NCI-H2196 (cell line): ENCODE results near the gene RPTOR.
A peak's percentile ranks its signal among the peaks of the same experiment; 100 is the strongest.

Source experiments
- DNase-seq: peaks from one replicate; lab custom pipeline; 2025; ENCODE audit not compliant: unreplicated experiment; lab: John Stamatoyannopoulos, UW

The RPTOR gene

DNA sequence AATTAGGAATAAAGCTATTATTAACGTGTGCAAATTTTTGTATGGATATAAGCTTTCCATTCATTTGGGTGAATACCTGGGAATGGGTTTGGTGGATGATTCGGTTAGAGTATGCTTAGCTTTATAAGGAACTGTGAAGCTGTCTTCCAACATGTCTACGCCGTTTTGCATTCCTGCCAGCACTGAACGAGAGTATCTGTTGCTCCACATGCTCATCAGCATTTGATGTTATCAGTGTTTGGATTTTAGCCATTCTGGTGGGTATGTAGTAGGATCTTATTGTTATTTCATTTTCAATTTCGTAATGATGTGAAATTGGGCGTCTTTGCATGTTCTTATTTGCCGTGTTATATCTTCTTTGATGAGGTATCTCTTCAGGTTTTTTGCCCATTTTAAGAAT is 168.0 kb downstream of the RPTOR start:
- no peak for DNase-seq

DNA sequence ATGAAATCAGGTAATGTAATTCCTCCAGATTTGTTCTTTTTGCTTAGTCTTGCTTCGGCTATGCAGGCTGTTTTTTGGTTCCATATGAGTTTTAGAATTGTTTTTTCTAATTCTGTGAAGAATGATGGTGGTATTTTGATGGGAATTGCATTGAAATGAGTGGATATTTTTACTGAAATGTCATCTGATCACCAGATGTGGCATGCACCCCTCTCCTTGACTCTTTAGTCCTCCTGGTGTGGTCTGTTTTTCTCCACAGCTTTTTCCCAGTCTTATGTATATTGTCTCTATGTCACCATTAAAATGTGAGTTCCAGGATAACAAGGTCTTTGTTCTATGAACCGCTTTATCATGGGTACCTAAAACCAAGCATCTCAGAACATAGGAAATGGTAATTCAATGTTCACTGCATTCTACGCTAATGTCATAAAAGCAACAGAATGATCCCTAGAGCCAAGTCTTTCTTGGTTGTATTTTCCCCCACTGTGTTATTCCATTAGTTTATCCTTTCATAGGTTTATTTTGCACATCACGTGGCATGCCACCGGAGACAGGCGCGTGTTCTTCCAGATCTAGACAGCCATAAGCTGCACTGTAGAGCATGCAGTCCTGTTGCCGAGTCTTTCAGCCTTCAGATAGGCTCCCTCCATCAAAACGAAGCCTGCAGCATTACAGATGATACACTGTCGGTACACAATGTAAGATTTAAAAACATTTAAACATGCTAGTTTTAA is 172.5 kb downstream of the RPTOR start:
- no peak for DNase-seq

DNA sequence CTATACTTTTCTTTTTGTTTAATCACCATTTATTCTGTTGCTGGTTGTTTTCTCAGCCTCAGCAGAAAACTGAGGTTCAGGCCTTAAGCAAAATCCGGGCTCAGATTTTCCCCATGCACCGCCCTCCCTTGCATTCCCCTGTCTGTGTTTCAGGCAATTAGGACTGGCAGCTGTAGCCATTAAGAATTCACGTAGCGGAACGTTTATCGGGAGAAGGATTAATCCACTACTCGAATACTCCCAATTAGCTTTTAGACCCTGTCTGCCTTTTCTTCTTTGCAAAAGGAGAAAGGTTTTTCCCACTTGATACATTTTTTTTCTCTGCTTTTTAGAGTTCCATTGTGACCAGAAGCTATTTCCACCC is 173.1 kb downstream of the RPTOR start:
- DNase-seq: no peak

DNA sequence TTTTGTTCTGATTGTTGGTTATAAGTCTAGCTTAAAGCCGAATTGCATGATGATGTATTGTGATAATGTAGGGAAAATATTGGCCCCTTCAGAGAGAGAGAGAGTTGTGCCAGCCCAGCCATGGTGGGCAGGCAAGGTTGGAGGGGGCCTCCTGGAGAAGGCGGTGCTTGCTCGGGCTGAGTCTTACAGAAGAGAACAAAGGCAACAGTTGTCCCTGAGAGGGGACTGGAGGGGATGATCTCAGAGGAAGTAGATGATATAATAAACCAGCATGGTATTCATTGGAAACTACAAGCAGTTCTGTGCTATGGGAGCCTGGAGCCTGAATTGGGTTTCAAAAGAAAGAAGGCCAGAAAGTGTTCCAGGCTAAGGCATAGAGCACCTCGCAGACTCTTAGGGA is 173.8 kb downstream of the RPTOR start:
- DNase-seq: no peak

DNA sequence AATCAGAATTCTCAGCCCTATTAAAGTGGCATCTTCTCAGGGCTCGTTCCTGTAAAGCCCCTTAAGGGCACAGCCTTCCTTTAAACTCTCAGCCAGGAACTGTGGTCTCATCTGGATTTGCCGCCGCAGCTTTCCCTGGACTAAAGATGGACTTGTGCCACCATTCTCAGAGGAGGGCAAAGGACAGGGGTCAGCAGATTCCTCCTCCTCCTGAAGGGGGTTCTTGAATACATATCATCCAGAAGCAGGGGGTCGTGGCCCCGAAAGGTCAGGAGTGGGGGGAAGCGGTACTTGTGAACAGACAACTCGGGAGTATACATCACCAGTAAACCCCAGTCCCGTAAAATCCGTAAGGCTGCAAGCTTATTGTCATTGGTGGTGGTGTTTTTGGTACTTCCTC is 174.8 kb downstream of the RPTOR start:
- no peak for DNase-seq

DNA sequence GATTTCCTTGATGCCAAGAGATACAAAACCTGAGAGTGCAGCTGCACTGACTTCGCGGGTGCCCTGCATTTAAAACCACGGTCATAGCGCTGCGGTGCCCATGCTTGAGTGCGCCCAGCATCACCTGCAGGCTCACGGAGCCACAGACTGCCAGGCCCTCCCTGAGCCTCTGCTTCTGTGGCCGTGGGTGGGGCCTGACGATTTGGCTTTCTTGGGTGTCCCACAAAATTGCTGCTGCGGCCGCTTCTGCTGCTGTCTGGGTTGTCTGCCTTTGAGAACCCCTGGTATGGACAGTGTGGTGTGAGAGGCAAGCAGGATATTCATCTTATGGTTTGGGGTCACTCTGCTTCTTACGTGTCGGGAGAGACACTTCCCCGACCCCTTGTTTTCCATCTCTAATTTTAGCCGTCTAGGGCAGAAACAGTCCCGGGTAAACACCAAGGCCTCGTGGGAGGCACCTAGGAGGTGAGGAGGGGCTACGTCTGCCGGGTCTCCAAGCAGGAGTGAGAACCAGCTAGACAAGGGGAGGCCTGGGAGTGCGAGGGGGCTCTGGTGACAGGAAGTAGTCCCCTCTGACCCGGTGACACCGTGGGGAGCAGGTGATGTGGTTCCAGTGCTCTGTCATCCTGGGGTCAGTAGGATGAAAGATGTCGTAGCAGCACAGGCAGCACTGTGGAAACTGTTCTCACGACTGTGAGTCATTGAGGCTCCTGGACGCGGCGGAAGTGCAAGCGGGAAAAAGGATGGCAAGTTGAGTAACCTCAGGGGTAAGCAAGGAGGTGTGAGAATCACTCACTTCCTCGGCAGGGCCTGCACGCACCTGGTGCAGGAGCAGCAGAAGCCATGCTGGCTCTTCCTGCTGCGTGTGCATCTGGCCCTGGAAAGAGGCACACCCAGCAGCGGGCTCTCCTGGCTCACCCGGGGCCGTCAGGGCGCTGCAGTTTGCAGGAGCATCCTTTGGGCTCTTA is 176.3 kb downstream of the RPTOR start:
- DNase-seq: no peak

DNA sequence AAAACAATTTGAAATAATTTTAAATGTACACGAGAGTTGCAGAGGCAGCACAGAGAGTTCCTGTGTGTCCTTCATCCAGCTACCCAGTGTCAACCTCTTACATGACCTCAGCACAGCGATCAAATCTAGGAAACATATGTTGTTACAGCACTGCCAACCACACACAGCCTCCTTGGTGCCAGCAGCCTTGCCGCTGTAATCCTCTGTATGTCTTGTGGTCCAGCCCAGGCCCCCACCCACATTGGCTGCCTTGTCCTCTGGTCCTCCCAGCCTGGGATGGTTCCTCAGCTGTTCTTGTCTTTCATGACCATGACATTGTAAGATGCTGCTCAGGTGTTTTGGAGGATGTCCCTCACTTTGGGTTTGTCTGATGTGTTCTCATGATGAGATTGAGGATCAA is 178.0 kb downstream of the RPTOR start:
- no peak for DNase-seq

DNA sequence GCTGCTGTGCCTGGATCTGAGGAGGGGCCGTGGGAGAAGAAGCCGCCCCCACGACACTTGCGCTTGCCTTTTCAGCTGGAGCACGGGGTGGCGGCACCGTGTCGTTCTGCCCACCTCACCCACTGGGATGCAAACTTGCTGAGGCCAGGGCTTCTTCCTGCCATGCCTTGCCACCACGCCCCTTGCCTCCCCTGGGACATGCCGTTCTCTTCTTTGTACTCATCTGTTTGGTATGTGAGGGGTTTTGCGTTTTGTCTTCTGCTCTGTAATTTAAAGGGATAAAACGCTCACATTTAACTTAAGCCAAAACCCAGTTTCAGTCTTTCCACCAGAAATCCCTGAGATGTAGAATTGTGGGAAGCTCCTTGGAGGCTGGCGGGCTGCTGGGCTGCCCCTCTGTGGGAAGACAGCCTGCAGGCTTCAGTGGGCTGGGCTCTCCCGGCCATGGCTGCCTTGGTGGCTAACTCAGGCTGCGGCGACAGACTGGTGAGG is 180.2 kb downstream of the RPTOR start:
- no peak for DNase-seq

DNA sequence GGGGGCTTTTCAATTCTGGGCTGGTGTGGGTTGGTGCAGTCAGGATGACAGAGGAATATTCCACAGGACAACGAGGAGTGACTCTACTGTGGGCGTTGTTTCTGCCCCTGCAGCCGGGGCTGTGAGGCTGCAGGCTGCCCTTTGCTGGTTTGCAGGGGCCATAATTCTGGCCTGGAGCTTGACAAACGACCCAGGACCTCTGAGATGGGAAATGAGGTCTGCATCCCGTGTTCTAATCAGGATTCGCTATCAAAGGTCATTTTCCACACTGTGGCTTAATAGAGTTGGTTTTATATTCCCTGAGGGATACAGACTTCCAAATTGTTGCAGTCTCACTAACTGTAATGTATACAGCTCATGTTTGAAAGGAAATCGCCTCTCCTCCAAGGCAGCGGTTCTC is 180.9 kb downstream of the RPTOR start:
- no peak for DNase-seq

DNA sequence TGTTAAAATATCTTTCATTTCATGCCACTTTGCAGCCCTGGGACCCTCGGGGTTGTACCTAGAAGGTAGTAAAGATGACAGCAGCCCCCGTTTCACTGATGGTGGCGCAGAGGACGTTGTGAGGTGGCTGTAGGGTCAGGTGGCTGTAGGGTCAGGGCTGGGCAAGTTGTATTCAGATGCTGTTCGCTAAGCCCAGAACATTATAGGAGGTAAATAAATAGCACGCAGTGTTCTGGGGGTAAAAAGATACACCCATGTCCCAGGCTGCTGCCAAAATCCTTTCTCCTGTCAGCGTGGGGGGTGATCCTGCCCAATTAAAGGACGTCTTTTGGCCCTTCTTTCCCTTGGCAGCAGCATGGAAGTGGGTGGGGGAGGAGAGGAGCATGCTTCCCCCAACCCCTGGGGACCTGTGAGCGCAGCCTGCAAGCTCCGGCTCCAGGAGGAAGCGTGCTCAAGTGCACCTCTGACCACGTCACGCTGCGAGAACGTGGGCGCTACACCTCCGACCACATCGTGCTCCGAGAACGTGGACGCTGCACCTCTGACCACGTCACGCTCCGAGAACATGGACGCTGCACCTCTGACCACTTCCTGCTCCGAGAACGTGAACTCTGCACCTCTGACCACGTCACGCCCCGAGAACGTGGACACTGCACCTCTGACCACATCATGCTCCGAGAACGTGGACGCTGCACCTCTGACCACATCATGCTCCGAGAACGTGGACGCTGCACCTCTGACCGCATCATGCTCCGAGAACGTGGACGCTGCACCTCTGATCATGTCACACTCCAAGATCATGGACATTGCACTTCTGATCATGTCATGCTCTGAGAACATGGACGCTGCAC is 182.1 kb downstream of the RPTOR start:
- no peak for DNase-seq

DNA sequence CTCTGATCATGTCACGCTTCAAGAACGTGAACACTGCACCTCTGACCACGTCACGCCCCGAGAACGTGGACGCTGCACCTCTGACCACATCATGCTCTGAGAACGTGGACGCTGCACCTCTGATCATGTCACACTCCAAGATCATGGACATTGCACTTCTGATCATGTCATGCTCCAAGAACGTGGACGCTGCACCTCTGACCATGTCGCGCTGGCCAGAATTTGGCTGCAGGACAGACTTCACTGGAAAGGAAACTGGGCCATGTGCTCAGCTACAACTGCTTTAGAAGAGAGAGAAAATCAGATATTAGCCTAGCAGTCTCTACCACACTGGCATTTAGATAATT is 182.7 kb downstream of the RPTOR start:
- no peak for DNase-seq

DNA sequence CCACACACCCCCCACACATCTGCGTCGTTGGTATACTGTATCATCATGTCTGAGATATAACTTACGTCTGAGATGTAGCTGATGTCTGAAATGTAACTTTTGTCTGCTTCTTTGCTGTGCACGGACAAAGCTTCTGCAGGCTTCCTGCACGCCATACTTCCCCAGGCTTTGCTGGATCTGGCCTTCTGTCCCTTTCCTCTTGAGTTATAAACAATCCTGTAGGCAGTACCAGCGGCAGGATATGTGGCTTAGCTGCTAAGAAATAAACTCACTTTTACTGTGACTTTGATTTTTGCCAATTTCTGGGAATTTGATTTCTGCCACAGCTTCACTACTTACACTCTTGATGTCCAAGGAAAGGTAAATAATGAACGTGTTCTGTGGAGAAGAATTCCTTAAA is 184.4 kb downstream of the RPTOR start:
- DNase-seq: no peak

DNA sequence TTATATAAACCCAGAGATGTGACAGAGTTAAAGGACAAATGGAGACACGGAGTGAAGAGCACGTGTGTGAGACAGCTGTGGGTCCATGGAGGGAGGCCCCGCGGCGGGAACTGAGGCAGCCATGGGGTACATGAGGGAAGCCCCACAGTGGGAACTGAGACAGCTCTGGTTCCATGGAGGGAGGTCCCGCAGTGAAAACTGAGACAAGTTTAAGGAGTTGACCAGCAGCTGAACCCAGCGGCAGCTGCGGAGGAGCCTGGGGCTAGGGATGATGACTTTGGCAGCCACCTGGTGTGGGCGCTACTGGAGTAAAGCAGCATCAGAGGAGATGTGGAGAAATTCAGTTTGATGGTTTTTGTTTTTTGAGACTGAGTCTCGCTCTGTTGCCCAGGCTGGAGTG is 185.1 kb downstream of the RPTOR start:
- DNase-seq: peak; percentile 35

DNA sequence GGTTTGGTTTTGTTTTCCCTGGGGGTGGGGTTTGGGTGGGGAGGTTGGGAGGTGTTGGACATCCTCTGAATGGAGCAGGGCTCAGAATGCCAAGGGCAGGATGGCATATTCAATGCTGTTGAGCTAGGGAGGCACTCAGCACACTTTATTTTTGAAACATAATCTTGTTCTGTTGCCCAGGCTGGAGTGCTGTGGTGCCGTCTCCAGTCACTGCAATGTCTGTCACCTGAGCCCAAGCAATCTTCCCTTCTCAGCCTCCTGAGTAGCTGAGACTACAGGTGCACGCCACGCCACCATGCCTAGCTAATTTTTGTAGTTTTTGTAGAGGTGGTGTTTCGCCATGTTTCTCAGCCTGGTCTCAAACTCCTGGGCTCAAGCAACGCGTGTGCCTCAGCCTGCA is 186.1 kb downstream of the RPTOR start:
- peak; percentile 56 for DNase-seq

DNA sequence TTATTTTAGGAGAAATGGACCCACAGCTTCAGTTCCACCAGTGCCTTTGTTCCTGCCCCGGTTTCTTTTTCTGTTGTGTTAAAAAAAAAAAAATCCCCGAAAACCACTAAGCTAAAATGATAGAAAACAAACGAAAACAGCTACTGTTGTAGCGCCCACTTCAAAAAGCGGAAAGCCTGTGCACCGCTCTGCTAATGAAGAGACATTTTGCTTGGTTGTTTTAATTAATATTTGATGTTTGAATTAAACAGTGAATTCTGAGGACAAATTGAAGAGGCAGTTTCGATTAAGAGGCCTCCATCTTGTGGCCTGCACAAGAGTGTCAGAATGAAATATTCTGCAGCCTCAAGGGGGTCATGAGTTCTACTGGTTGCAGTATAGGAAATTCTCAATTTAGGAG is 186.7 kb downstream of the RPTOR start:
- DNase-seq: no peak

DNA sequence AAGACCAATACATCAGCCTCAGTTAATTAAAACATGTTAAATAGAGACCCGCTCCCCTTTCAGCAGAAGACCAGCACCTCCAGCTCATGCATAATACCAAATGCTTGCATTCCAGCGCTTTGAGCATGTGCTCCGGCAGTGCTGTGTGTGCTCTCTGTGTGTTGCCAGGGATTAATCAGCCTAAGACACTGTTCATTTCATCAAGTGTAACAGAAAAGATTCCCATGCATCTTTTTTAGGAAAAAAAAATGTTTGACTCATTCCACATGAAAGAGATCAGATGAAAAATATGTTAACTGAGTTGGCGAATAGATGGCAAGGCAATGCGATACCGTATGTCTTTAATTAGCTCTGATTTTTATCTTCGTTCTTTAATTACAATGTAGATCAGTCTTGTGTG is 187.6 kb downstream of the RPTOR start:
- DNase-seq: no peak

DNA sequence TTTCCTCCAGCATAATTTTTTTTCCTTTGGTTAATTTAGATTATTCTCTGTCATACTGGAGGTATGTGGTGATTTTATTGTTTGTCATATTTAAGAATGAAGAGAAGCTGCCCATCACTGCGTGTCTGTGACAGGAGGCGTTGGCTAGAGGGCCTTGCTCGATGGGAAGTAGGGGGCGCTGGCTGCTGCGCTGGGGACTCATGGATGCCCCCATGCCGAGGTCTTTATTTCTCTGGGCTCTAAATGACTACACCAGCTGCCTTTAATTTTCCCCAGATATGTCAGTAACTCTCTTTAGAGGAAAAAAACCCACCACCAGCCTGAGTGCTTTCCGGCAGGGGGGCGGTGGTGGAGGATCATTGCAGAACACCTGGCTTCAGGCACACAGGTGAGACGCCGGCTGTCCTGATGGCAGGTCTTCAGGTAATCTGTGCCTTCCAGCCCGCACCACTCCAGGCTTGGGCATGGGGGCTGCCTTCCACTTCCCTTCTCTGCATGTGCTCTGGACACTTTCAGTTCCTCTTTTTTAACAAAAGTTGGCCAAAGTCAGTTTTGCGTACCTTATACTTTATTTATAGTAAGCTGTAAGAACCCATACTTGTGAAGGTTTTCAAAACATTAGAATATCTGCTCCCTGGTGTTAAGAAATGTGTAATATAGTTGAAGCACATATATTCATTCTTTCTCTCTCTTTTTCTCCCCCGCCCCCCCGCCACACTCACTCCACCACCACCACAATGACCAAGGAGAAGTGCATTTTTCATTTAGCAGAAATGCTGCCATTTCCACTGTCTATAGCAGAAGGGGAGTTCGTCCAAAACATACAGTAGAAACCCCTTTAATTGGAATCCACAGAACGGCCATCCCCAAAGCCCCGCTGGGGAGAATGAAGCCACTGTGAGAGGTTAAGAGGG is 192.7 kb downstream of the RPTOR start:
- no peak for DNase-seq

DNA sequence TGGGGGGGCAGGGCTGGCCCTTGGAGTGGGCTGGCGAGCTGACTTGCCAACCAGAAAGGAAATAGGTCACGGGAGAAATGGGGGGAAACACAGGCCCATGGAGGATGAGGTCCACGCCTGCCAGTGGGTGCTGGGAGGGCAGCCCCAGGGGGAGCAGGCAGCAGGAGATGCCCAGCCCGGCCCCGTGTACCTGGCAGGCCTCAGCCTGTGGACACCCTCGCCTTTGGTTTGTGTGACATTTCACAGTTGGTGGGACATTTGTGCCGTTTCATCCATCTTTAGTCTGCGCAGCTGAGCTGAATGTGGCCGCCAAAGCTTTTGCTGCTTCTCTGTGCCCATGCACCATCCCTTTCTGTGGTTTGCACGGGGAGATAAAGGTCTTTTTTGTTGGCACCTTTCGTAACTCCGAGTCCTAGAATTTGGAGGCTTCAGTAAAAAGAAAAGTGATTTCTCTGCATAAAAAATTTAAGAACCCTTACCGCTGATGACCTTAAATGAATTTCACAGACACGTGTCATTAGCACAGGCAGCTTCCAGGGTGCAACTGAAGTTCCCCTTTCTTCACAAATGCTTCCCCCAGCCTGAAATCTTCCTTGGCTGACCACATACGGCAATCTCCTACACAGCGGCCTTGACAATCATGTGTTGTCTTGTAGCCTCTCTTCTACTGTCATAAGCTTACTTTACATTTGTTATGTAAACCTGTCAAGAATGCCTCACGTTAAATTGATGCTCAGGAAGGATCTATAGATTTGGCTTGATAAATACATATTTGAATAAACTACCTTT is 193.6 kb downstream of the RPTOR start:
- no peak for DNase-seq

DNA sequence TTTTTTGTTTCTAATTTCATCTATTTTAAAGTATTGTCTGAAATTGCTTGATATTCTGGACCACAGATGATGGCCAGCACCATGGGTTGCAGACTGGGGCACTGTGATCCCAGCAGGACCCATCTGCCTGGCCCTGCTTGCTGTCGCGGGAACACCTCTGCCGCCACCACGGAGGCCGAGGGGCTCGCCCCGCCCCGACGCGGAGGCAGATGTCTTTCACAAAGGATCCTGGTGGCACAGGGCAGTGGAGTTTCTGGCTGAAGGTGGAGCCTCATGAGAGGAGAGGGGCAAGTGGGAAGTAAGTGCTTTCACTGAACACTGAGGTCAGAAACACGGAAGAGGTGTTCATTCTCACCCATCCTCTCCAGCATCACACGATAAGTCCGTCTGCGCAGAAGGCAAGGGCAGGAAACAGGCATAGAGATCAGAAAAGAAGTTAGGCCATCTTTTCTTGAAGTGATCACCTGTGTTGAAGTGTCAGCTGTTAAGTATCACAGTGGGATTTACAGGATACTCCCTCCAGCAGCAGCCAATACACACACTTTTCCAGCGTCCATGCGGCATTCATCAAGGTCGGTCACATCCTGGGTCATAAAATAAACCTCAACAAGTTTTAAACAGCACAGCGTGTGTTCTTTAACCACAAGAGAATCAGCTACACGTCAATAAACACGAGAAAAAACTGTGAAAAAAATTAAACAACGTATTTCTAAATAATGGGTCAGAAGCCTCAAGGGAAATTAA is 194.5 kb downstream of the RPTOR start:
- DNase-seq: no peak
